NCI-H2196 (cell line): Measurements from ENCODE around the gene ATP10B.
"Not testable (repeated sequence)": the region's sequence is repeated elsewhere in the genome, so short reads cannot be mapped to it uniquely, and the experiment has no call there.

Experiments
- DNase-seq: peaks from one replicate; lab custom pipeline; 2025; ENCODE audit not compliant: unreplicated experiment; lab: John Stamatoyannopoulos, UW

The ATP10B gene

GRCh38 chr5:160757194-160757593, 94.8 kb downstream of the ATP10B start:
- DNase-seq: no peak

- DNase-seq: no peak
Measured at GRCh38 chr5:160750938-160751657, 100.9 kb downstream of the ATP10B start.

GRCh38 chr5:160749682-160750081, 102.3 kb downstream of the ATP10B start:
- no peak for DNase-seq

GRCh38 chr5:160749026-160749425, 103.0 kb downstream of the ATP10B start:
- no peak for DNase-seq

- no peak for DNase-seq
Measured at GRCh38 chr5:160747987-160748386, 104.0 kb downstream of the ATP10B start.

GRCh38 chr5:160747559-160747958, 104.5 kb downstream of the ATP10B start:
- no peak for DNase-seq

GRCh38 chr5:160744268-160745101, 107.5 kb downstream of the ATP10B start:
- no peak for DNase-seq

DNA sequence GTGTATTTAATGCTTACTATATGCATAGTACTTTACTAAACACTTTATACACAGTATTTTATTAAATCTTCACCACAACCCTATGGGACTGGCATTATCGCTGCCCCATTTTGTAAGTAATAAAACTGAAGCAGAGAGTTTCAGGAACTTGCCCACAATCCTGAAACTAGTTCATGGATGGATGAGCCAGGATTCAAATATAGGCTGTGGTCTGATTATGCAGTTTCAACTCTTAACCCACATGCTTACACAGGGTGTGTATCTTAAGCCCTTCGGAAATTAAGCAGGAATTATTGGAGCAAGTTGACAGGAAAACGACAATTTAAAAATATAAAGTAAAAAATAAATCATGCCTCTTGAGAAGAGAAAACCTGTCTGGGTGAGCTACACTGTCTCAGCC, 109.0 kb downstream of the ATP10B start:
- no peak for DNase-seq

DNA sequence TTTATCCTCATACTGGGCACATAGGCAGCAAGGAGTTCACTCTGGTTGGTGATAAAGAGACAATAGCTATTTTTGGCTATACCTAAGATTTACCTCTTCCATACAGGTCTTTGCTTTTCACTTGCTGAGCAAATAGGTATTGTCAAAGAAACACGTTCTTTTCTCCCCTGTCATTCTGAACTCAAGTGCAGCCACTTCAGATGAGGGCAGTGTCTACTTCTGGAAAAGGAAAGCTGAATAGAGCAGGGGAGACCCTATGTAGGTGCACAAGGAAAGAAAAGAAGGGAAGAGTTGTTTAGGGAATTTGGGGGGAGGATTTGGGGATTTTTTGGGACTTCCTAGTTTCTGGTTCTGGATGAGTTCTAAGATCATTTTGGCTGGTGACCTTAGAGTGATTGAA, 109.6 kb downstream of the ATP10B start:
- DNase-seq: no peak

GRCh38 chr5:160727296-160727997, 124.6 kb downstream of the ATP10B start:
- no peak for DNase-seq

DNA sequence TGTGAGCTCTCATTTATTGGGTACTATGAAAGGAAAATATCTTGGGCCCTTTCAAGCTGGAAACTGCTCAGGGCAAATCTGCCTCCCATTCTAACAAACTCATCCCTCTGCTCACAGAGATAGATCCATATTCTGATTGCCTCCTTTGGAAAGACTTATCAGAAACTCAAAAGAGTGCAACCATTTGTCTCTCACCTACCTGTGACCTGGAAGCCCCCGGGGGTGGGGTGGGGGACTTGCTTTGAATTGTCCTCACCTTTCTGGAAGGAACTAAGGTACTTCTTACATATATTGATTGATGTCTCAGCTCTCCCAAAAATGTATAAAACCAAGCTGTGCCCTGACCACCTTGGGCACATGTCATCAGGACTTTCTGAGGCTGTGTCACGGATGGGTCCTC, 125.3 kb downstream of the ATP10B start:
- DNase-seq: no peak

- no peak for DNase-seq
Measured at GRCh38 chr5:160720822-160721221, 131.2 kb downstream of the ATP10B start.

DNA sequence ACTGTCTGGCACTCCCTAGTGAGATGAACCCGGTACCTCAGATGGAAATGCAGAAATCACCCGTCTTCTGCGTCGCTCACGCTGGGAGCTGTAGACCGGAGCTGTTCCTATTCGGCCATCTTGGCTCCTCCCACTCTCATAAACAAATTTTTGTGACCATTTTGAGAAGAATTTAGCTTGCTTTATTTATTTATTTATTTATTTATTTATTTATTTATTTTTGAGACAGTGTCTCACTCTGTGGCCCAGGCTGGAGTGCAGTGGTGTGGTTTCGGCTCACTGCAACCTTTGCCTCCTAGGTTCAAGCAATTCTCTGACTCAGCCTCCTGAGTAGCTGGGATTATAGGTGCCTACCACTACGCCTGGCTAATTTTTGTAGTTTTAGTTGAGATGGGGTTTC, 136.5 kb downstream of the ATP10B start:
- not testable (repeated sequence) for DNase-seq

DNA sequence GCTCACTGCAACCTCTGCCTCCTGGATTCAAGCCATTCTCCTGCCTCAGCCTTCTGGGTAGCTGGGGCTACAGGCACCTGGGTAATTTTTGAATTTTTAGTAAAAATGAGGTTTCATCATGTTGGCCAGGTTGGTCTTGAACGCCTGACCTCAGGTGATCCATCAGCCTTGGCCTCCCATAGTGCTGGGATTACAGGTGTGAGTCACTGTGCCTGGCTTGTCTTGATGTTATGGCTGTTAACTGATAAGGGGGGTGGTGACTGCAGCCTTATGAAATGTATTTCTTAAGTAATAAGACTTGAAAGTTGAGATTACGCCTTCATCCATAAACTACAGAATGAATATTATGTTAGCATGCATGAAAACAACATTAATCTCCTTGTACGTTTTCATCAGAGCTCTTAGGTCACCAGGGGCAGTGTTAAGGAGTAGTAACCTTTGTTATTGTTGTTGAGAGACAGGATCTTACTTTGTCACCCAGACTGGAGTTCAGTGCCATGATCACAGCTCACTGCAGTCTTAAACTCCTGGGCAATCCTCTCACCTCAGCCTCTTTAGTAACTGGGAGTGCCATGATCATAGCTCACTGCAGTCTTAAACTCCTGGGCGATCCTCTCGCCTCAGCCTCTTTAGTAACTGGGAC, 148.3 kb downstream of the ATP10B start:
- no peak for DNase-seq

GRCh38 chr5:160702934-160703333, 149.1 kb downstream of the ATP10B start:
- DNase-seq: no peak

GRCh38 chr5:160702311-160702803, 149.7 kb downstream of the ATP10B start:
- no peak for DNase-seq

DNA sequence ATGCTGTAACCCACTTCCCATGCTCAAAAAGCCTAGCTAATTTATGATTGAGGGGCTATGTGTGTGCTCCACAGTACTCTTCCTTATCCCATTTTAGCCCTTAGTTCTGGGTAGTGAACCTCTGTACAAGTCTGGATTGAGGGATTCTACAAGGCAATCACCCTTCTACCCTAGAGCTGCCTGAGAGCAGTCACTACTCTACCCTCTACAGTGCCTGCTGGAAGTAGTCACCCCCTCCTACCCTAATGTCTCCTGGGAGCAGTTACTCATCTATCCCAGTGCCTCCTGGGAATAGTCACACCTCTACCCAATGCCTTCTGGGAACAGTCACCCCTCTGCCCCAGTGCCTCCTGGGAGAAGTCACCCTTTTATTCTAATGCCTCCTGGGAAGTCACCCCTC, 150.6 kb downstream of the ATP10B start:
- DNase-seq: no peak

DNA sequence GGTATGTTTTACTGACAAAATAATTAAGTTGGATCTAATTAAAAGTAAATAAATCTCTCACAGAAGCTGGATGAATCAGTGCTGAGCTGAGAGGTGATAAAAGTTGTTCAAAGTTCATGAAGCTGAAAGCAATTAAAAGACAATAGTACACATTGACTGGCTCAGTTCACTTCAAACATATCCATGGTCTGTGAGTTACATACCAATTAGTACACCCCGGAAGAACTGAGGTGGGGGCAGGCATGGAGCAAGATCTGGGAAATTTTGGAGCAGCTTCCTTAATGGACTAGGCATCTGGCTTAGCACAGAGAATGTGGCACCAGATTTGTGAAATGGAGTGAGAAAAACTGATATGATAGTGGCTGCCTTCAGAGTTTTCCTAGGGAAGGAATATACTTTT, 152.7 kb downstream of the ATP10B start:
- no peak for DNase-seq

GRCh38 chr5:160697281-160697680, 154.7 kb downstream of the ATP10B start:
- no peak for DNase-seq

DNA sequence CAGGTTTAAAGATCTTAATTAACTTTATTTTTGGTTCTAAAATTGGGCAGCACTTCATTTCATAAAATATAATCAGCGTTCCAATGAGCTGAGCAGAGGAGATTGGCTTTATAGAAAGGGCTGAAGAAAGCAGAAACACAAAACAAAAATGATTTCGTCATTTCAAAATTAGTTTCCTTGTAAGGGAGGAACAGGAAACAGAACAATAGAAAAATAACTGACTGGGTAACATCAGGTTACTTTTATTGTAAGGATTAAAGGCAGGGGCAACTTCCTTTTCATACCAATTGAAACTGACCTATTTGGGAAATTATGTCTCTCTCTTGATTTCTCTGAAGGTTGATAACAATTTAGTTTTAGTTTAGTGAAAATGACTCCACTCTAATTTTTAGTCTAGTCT, 157.1 kb downstream of the ATP10B start:
- DNase-seq: no peak

- DNase-seq: no peak
Measured at GRCh38 chr5:160693831-160694465, 158.1 kb downstream of the ATP10B start.
